Lower leg skin (tissue), 4 donors: ENCODE results near the gene MYOF. TPM values are rescaled to one million over a fixed set of nuclear protein-coding genes. Genes with fewer than 3 reads are reported as not detected.

ENCODE experiments used
- DNase-seq, 2 donors: peaks; one replicate each; pipeline ENCODE4 v3.0.0-alpha.2; 2019; ENCODE audit warnings: low spot score in 2 of 2
- H3K4me3 ChIP-seq: fragments of 200-600 bp; sonication (generic); 2 replicates; pipeline ENCODE4 v1.5.1; 2017; ENCODE audit warnings: mild to moderate bottlenecking, low read depth; ENCODE audit not compliant: poor library complexity, severe bottlenecking
- POLR2A ChIP-seq, 2 donors: fragments of 450-650 bp; IDR thresholded peaks; one replicate each; pipeline ENCODE4 v1.6.1; 2016 to 2017; ENCODE audit warnings: antibody characterized with exemption in 2 of 2, mild to moderate bottlenecking in 1 of 2, moderate library complexity in 1 of 2
- WGBS, 2 donors: methylation state at CpG; one replicate each; pipeline ENCODE4 v1.1.5; 2018; 5-methylcytosine and 5-hydroxymethylcytosine counted together
- intact Hi-C: fragments of 100-400 bp; cut with DNase I; formaldehyde crosslinking; loops from one replicate; pipeline ENCODE4 v1.15.0; 2023; ENCODE audit warnings: low total_unique reads
- total RNA-seq, 4 donors: library from RNA; depleted of rRNA; stranded (reverse); fragments of >200 nt; gene quantifications; one replicate each; pipeline ENCODE4 v1.1.0, GENCODE V29; 2016
- TF ChIP-seq, protein P1 (sequence below), 3 donors: fragments of 450-650 bp; IDR thresholded peaks; one replicate each; pipeline ENCODE4 v1.5.1; 2016; ENCODE audit warnings: antibody characterized with exemption in 3 of 3, mild to moderate bottlenecking in 3 of 3, moderate library complexity in 2 of 3

The MYOF gene
- total RNA-seq, 4 donors from 2014 or later, result 65.5 to 129 (median 90.3) TPM

DNA sequence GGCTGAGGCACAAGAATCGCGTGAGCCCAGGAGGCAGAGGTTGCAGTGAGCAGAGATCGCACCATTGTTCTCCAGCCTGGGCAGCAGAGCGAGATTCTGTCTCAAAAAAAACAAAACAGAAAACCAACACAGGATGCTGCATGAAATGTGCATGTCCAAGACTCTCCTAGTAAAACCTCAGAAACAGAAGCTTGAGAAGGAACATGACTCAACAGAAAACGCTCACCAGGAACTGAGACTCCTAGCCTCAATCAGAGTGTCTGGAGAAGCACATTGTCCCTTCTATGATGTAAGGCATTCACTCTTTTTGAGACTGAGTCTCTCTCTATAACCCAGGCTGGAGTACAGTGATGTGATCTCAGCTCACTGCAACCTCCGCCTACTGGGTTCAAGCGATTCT is 168.3 kb downstream of the MYOF start:
- WGBS, 2 donors, result 82 to 90% methylated on average over 7 of the region's 7 CpGs
- no peak overlapping the region for H3K4me3 ChIP-seq
- no peak for TF ChIP-seq POLR2A (IDR thresholded peaks at IDR 0.05)
- TF ChIP-seq, protein P1, sequence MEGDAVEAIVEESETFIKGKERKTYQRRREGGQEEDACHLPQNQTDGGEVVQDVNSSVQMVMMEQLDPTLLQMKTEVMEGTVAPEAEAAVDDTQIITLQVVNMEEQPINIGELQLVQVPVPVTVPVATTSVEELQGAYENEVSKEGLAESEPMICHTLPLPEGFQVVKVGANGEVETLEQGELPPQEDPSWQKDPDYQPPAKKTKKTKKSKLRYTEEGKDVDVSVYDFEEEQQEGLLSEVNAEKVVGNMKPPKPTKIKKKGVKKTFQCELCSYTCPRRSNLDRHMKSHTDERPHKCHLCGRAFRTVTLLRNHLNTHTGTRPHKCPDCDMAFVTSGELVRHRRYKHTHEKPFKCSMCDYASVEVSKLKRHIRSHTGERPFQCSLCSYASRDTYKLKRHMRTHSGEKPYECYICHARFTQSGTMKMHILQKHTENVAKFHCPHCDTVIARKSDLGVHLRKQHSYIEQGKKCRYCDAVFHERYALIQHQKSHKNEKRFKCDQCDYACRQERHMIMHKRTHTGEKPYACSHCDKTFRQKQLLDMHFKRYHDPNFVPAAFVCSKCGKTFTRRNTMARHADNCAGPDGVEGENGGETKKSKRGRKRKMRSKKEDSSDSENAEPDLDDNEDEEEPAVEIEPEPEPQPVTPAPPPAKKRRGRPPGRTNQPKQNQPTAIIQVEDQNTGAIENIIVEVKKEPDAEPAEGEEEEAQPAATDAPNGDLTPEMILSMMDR (IDR thresholded peaks at IDR 0.05), result no peak
- intact Hi-C loops, result no loop called here
- no peak for DNase-seq

DNA sequence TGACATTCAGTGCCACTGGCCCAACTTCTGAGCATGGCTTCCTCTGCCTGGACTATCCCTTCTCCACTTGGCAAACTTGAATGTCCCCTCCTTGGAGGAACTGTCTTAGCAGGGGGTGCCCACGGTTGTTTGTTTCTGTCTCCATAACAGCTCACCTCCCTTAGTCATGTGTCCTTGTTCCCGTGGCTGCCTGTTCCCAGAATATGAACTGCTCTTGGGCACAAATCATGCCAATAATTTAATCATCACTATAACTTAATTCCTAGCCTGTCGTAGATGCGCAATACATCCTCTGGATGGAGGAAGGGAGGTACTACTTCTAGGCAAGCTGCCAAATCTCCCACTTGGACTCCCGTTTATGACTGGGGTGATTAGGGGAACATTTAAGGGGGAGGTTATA is 173.1 kb downstream of the MYOF start:
- intact Hi-C loops, result no loop called here
- WGBS, 2 donors, result 53 to 61% methylated on average over 5 of the region's 5 CpGs
- no peak overlapping the region for H3K4me3 ChIP-seq
- no peak for DNase-seq
- TF ChIP-seq, protein P1 (IDR thresholded peaks at IDR 0.05), result no peak
- TF ChIP-seq POLR2A (IDR thresholded peaks at IDR 0.05), result no peak

DNA sequence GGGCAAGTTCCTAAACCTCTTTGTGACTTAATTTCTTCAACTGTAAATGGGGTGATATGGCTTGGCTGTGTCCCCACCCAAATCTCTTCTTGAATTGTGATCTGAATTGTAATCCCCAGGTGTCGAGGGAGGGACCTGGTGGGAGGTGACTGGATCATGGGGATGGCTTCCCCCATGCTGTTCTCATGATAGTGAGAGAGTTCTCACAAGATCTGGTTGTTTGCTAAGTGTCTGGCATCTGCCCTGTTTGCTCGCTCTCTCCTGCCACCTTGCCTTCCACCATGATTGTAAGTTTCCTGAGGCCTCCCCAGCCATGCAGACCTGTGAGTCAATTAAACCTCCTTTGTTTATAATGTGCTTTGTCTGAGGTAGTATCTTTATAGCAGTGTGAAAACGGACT is 177.0 kb downstream of the MYOF start:
- intact Hi-C loops, result no loop called here
- H3K4me3 ChIP-seq, result no peak overlapping the region
- DNase-seq, result no peak
- no peak for TF ChIP-seq POLR2A (IDR thresholded peaks at IDR 0.05)
- TF ChIP-seq, protein P1 (IDR thresholded peaks at IDR 0.05), result no peak
- WGBS, 2 donors, result 92 to 95% methylated on average over 3 of the region's 3 CpGs

DNA sequence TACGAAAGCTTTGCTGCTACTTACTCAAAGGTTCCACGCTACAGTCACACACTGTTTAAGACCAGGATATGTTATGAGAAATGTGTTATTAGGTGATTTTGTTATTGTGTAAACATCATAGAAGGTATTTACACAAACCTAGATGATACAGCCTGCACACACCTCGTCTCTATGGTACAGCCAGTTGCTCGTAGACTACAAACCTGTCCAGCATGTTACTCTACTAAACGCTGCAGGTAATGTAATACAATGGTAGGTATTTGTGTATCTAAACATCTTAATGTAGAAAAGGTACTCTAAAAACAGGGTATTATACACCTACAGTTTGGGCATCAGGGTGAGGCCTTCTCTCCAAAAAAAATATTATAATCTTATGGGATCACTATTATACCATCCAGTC is 181.2 kb downstream of the MYOF start:
- WGBS, 2 donors, result 86 to 90% methylated on average over 5 of the region's 5 CpGs
- intact Hi-C loops, result no loop called here
- no peak overlapping the region for H3K4me3 ChIP-seq
- TF ChIP-seq, protein P1 (IDR thresholded peaks at IDR 0.05), result no peak
- no peak for TF ChIP-seq POLR2A (IDR thresholded peaks at IDR 0.05)
- no peak for DNase-seq

DNA sequence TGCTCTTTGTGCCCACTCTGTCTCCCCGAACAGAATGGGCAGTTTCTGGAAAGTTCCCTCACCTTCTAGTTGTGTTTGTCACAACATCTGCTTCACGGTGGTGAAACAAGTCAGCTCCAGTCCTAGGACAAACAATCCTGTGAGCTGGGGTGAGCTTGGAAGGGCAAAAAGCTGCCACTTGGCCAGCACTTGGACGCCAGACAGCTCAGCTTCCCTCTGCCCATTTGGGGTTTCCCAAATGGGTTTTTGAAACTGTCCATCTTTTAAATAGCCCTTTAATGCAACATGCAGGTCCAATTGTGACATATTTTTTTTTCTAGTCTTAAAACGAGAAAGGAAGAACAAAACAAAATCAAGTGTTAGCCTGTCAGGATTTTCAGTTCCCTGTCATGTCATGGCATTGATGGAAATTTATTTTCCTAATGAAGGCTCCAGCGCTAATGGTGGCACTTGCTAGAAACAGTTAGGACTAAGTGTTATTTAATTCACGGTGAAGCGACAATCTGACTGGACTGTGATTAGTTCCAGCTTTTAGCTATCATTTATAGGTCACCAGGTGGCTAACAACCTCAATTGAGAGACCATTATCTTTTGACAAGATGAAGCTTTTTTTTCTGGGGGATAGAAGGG is 181.7 kb downstream of the MYOF start:
- no peak for DNase-seq
- intact Hi-C loops, result no loop called here
- H3K4me3 ChIP-seq, result no peak overlapping the region
- 73 to 76% methylated on average over 7 of the region's 7 CpGs for WGBS, 2 donors
- no peak for TF ChIP-seq POLR2A (IDR thresholded peaks at IDR 0.05)
- TF ChIP-seq, protein P1 (IDR thresholded peaks at IDR 0.05), result no peak
